GM18505 (cell line): ENCODE data around the gene NDUFB10.
"Not testable (repeated sequence)": the region's sequence is repeated elsewhere in the genome, so short reads cannot be mapped to it uniquely, and the experiment has no call there.

ENCODE experiments used
- ATAC-seq: cut with Tn5 transposase; IDR thresholded peaks from one replicate; pipeline ENCODE4 v1.9.1; 2021; ENCODE audit not compliant: unreplicated experiment
- POLR2A ChIP-seq: IDR thresholded peaks from 4 replicates; pipeline ENCODE4 v1.6.1; 2011; ENCODE audit warnings: borderline replicate concordance; ENCODE audit not compliant: insufficient read depth, insufficient read length; ENCODE audit errors: extremely low read depth

The NDUFB10 gene

DNA sequence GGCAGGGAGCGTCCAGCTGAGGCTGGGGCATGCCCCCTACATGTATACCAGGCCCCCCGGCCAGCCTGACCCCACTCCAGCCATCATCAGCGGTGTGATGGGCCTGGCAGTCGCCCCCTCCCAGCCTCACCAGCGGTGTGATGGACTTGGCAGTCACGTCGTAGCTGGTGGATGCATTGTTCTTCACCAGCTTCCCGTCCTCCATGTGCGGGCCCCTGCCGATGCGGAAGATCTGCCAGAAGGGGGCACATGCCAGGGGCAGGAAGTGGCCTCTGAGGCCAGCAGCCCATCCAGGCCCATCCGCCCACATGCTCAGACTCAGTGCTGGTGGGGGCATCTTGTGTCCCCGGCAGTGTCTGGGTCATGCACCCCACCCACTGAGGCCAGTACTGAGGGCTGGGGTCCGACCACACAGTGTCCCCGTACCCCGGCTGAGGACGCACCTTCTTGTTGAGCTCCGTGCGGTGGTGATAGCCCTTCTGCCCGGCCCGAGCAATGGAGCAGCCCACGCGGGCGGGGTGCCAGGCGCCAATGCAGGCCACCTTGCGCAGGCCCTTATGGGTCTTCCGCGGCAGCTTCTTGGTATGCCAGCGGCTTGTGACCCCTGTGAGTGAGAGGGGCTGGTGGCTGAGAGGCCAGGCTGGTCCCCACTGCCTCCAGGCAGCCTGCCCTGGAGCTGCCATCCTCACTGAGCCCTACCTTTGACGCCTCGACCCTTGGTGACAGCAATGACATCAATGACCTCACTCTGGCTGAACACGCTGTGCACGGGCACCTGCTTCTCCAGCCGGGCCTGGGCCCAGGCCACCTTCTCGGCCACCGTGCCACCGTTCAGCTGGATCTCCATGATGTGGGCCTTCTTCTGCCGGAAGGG is 12.6 kb upstream of the NDUFB10 start:
- no peak for ATAC-seq
- TF ChIP-seq POLR2A, result no peak

DNA sequence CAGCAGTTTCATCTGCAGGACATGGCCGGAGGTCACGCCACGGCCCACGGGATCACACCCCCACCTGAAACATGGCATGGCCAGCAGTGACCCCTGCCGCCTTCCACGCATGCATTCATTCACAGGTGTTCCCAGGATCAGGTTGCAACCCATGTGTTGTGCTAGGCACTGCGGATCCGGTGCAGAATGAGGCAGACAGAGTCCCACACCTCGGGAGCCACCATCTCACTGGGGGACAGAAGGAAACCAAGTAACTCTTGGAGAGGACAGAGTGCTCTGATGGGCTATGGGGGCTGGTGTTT is 12.0 kb upstream of the NDUFB10 start:
- TF ChIP-seq POLR2A, result no peak
- ATAC-seq, result no peak

DNA sequence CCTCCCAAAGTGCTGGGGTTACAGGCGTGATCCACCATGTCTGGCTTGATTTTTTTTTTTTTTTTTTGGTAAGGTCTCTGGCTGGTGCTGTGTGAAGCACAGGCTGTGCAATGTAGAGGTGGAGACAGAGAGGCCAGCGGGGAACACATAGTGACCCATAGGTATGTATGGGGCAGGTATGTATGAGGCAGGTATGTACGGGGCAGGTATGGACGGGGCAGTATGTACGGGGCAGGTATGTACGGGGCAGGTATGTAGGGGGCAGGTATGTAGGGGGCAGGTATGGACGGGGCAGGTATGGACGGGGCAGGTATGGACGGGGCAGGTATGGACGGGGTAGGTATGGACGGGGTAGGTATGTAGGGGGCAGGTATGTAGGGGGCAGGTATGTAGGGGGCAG is 9.8 kb upstream of the NDUFB10 start:
- no peak for TF ChIP-seq POLR2A
- ATAC-seq, result no peak

DNA sequence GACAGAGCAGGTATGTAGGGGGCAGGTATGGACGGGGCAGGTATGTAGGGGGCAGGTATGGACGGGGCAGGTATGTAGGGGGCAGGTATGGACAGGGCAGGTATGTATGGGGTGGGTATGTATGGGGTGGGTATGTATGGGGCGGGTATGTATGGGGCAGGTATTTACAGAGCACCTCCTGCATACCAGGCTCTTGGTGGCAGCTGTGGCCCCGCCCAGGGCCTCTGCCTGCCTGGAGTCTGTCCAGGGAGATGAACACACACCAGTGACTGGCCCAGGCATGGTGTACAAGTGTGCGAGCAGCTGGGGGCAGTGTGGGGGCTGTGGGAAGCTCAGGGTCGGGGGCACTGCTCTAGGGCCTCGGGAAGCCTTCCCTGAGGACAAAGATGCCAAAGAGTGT is 9.3 kb upstream of the NDUFB10 start:
- ATAC-seq, result no peak
- no peak for TF ChIP-seq POLR2A

DNA sequence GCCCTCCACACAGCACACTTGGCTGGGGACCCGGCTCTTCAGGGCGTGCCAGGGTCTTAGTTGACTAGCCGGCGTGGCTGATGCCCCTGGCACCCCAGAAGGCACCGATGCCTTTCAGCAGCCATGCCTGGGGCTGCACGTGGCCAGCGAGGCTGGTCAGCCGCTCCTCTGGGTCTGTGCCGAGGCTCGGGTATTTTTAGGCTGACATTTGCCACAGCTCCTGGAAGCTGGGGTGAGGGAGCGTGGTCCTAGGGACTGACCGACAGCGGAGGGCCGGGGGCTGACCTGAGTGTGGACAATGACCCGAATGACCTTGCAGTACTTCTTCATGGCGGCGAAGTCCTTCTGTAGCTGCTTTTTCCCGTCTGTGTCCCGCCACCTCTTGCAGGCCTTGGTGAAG is 8.8 kb upstream of the NDUFB10 start:
- no peak for ATAC-seq
- TF ChIP-seq POLR2A, result no peak

DNA sequence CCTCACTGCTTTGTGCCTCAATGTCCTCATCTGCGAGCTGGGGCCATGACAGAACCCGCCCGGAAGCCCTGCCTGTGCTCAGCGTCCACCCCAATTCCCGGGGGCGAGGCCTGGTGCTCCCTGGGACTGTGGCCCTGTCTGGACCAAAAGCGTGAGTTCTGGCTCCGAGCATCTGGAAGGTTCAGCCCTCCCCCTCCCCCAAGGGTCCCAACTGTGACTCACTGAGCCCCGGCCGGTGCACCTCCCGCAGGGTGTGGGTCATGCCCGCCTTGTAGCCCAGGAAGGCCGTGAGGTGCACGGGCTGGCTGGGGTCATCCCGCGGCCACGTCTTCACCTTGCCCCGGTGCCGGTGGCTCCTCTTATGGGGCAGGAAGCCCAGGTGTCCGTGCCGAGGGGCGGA is 5.6 kb upstream of the NDUFB10 start:
- ATAC-seq, result no peak
- no peak for TF ChIP-seq POLR2A

DNA sequence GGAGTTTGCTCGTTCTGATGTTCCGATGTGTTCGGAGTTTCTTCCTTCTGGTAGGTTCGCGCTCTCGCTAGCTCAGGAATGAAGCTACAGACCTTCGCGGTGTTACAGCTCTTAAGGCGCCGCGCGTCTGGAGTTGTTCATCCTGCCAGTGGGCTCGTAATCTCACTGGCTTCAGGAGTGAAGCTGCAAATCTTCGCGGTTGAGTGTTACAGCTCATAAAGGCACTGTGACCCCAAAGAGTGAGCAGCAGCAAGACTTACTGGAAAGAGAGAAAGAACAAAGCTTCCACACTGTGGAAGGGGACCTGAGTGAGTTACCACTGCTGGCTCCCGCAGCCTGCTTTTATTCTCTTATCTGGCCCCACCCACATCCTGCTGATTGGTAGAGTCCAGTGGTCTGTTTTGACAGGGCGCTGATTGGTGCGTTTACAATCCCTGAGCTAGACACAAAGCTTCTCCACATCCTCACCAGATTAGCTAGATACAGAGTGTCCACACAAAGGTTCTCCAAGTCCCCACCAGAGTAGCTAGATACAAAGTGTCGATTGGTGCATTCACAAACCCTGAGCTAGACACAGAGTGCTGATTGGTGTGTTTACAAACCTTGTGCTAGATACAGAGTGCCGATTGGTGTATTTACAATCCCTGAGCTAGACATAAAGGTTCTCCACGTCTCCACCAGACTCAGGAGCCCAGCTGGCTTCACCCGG is 1.8 kb upstream of the NDUFB10 start:
- not testable (repeated sequence) for ATAC-seq

DNA sequence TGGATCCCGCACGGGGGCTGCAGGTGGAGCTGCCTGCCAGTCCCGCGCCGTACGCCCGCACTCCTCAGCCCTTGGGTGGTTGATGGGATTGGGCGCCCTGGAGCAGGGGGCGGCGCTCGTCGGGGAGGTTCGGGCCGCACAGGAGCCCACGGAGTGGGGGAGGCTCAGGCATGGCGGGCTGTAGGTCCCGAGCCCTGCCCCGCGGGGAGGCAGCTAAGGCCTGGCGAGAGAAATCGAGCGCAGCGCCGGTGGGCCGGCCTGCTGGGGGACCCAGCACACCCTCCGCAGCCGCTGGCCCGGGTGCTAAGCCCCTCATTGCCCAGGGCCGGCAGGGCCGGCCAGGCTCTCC is 1.2 kb upstream of the NDUFB10 start:
- not testable (repeated sequence) for ATAC-seq

DNA sequence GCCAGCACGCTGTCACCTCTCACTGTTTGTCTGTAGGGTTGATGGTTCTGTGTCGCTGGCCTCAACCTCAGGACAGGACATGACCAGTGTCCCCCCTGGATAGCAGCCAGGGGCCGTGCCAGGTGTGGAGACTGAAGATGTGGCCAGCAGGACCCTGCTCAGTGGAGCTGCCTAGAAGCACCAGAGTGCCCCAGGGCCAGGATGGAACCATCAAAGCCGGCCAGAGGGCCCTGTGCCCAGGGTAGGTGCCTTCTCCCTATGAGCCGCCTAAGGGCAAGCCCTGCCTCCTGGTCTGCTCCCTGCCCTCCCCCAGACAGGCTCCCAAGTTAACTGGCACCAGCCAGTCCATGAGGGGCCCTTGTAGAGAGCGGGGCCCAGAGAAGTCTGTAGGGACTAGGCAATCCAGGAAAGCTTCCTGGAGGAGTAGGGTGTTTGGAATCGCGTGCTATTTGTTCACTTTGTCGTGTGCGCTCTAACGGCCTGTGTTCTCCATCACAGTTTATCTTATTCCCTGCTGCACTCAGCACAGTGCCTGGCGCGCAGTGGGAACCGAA is 546 bp upstream of the NDUFB10 start:
- peak; percentile 12 for ATAC-seq
- TF ChIP-seq POLR2A, result no peak

DNA sequence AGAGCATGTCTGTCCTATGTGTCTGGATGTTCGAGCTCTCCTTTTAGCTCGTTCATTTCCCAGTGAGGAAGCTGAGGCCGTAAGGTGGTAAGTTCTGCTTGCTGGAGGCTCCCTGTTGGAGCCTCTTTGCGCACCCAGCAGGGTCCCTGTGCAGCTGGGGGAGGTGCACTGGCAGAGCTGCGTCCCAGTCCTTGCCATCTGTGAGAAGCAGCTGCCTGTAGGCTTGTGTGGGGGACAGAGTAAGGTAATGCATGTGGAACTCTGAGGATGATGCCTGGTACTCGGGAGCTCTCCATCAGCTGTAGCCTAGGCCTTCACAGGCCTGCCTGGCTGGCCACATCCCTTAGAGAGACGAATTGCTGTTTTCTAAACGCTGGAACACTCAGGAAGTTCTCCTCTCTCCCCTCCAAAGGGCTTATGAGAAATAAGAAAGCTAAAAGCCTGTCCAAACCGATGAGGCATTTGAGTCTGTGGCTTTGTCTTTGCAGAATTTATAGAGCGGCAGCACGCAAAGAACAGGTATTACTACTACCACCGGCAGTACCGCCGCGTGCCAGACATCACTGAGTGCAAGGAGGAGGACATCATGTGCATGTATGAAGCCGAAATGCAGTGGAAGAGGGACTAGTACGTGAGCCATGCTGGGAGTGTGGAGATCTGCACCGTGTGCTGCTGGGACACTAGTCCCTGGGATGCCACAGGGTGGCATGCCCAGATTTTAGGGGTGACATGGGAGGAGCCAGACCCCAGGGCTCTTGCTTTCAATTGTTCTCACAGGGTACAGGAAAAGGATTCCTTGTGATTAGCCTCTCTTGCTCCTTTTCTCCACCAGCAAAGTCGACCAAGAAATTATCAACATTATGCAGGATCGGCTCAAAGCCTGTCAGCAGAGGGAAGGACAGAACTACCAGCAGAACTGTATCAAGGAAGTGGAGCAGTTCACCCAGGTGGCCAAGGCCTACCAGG is 1.6 kb downstream of the NDUFB10 start:
- ATAC-seq, result no peak
- TF ChIP-seq POLR2A, result peak; percentile 85

DNA sequence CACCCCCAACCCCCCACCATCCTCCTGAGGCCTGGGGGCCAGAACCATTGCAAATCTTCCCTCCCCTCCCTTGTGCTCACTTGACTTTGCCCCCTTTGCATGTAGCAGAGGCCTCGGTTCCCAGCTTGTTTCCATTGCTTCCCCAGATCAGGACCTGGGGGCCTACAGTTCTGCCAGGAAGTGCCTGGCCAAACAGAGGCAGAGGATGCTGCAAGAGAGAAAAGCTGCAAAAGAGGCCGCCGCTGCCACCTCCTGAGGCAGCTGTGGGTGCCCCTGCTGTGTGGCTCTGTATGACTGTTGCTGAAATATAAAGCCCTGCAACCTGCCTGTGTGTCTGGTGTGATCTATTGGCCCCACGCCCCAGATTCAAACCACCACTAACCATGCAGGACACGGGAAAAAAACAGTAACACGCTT is 2.3 kb downstream of the NDUFB10 start:
- no peak for TF ChIP-seq POLR2A
- no peak for ATAC-seq

DNA sequence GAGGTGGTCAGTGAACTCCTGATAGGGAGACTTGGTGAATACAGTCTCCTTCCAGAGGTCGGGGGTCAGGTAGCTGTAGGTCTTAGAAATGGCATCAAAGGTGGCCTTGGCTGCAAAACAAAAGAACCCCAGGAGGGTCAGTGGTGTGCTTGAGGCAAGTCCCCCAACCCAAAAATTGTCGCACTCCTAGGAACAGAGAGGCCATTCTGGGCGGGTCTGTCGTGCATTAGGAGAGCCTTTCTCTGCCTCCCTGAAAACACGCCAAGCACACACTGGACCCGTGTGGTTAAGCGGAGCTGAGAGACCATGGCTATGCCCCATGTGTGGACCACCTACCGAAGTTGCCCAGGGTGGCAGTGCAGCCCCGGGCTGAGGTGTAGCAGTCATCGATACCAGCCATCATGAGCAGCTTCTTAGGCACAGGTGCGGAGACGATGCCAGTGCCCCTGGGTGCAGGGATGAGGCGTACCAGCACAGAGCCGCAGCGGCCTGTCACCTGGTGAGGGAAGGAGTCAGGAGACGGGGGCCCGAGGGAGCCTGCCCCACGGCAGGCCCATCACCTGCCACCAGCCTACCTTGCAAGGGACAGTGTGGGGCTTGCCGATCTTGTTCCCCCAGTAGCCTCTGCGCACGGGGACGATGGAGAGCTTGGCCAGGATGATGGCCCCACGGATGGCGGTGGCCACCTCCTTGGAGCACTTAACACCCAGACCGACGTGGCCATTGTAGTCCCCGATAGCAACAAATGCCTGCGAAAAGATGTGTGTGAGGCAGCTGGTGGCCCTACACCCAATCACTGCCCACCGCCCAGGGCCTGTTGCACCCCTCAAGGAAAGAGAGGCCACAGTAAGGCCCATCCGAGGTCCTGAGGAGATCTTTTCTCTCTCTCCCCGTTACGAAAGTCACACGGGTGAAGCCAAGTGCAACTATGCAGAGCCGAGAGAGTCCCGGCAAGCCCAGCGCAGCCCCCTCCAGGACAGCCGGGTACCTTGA is 3.1 kb downstream of the NDUFB10 start:
- not testable (repeated sequence) for ATAC-seq
- TF ChIP-seq POLR2A, result peak; percentile 2
